ENCODE results near the gene ARHGAP19. TPM values are rescaled to one million over a fixed set of nuclear protein-coding genes. Genes with fewer than 3 reads are reported as not detected.
A peak's percentile ranks its signal among the peaks of the same experiment; 100 is the strongest.

ARHGAP19 gene
- total RNA-seq, 2 experiments from 2014 or later: 56.6 to 58.5 TPM

DNA sequence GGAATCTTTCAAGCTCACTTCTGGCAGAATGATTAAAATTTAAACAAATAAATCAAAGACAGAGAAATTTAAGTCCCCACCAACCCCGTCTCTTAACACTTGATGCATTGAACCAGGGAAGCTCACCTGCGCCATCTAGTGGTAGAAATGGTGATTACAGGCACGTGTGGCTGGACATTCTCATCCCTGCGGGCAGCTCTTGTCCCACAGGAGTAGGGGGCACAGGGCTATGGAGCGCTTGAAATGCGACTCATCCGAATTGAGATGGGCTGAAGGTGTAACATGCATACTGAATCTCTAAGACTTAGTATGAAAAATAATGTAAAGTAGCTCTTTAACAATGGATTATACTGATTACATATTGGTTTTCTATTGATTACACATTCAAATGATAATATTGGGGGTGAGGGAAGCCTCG lies 81.9 kb downstream of the ARHGAP19 start:
- Mint-ChIP-seq H3K4me3 (no peak overlapping the region), H3K27ac (no peak overlapping the region), H3K9me3 (no peaks in the 10 kb centered on the region), H3K4me1 (no peaks in the 10 kb centered on the region), H3K27me3 (no peaks in the 10 kb centered on the region), H3K36me3 (ENCODE audit: low read depth) (no peaks in the 10 kb centered on the region)
- CTCF ChIA-PET: interaction anchor here (0.6 to 4.4 kb wide), 26 partner anchors 8 to 613 kb away, joined by 3 to 38 read pairs (median 4); no protein-coding TSS in a partner anchor
- POLR2A ChIA-PET: no interaction called here
- DNase-seq: peak; percentile 76

DNA sequence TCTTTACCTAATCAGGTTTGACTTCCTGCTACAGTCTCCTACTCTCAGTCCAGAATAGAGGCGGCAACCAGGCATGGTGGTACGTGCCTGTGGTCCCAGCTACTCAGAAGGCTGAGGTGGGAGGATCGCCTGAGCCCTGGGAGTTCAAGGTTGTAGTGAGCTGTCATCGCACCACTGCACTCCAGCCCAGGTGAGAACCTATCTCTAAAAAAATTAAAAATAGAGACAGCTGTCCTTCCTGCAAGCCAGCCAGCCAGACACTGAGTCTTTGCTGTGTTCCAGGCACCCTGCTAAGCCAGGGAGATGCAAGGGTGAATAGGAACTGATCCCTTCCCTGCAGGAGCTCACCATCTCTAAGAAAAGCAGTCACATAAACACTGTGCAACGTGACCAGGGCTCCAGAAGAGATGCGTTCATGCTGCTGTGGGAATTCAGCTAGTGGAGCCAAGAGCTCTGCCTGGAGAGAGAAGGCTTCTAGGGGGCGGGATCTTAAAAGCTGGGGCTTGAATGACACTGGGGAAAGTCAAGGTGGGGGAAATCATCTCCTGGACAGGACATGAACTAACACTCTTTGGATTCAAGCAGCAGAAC lies 84.6 kb downstream of the ARHGAP19 start:
- POLR2A ChIA-PET: no interaction called here
- Mint-ChIP-seq H3K27ac (no peak overlapping the region), H3K4me1 (no peaks in the 10 kb centered on the region), H3K27me3 (no peaks in the 10 kb centered on the region), H3K9me3 (no peaks in the 10 kb centered on the region), H3K4me3 (no peak overlapping the region), H3K36me3 (ENCODE audit: low read depth) (no peaks in the 10 kb centered on the region)
- CTCF ChIA-PET: interaction anchor here (1.3 to 2.2 kb wide), 3 partner anchors 11 to 135 kb away, joined by 5 to 10 read pairs (median 8); no protein-coding TSS in a partner anchor
- no peak for DNase-seq

DNA sequence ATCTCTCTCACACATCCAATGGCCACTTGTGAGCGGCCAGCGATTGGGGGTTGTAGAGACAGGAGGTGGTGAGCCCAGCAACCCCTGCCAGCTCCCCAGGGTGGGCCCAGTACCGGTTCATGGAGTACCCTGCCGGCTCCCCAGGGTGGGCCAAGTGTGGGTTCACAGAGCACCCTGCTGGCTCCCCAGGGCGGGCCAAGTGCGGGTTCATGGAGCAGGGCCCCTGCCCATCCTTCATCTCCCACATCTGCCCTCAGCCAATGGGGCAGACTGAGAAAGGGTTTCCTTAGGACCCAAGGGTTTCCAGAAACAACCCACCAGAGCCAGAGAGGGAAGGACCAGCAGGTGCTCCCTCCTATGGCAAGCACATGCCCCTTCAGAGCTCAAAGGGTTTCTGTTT lies 85.3 kb downstream of the ARHGAP19 start:
- Mint-ChIP-seq H3K4me1 (no peaks in the 10 kb centered on the region), H3K36me3 (ENCODE audit: low read depth) (no peaks in the 10 kb centered on the region), H3K27me3 (no peaks in the 10 kb centered on the region), H3K27ac (no peak overlapping the region), H3K9me3 (no peaks in the 10 kb centered on the region), H3K4me3 (no peak overlapping the region)
- ChIA-PET CTCF (interaction anchor here (1.4 to 2.2 kb wide), 3 partner anchors 10 to 134 kb away, joined by 3 to 10 read pairs (median 6); no protein-coding TSS in a partner anchor), POLR2A (no interaction called here)
- DNase-seq: no peak

DNA sequence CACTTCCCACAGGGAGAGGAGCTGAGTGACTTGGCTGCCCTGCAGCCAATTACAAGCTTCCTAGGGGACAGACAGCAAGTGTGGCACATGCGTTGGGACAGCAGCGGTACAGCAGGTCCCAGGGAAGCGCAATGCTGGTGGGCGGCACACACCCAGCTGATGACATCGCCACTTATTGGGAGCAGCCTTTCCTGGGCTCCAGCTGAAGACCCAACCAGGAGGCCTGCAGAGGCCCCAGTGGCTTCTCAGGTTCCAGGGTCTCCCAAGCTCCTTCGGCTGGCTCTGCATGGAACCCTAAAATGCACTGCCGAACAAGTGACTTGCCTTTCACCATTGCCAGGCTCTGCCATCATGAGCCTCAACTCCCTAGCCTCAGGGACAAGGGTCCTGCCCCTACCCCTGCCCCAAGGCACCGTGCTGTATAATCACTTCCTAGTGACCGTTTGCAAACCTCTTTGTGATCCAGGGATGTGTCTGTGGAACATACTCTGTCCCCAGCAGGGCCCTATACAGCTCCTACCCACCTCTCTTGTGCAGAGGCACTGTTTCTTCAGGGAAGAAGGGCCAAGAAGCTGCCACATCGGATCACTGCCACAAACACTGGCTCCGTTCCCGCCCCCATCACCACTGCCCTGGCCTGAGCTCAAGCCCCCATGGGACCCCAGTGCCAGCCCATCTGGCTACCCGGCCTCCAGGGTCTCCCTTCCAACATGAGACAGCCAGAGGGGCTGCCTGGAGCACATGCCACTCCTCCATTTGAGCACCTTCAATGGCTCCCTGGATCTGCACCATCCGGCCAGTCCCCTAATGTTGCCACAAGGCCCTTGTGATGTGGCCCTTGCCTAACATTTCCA lies 87.4 kb downstream of the ARHGAP19 start:
- Mint-ChIP-seq H3K4me3 (no peak overlapping the region), H3K4me1 (peaks cover 6% of the 10 kb centered on the region), H3K36me3 (ENCODE audit: low read depth) (no peaks in the 10 kb centered on the region), H3K27me3 (no peaks in the 10 kb centered on the region), H3K27ac (no peak overlapping the region), H3K9me3 (no peaks in the 10 kb centered on the region)
- no peak for DNase-seq
- ChIA-PET POLR2A (no interaction called here), CTCF (interaction anchor here (0.9 to 1.6 kb wide), 2 partner anchors 123 to 131 kb away, joined by 5 to 7 read pairs; no protein-coding TSS in a partner anchor)

DNA sequence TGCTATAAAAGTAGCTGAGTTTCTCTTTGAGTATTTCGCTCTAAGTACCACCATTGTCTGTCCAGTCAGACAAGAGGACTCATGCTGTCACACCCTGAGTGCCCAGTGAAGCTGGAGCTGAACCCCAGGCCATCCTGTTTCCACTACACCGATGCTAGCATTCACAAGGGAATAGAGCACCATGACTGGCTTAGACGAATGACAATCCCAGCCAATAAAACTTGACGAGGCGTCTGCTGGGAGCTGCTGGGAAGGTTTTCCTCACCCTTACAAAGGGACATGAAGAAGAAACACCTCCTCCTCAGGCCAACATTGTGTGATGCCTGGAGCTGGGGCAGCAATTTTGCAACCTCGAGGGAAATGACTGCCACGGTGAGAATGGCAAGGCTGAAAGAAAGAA lies 89.2 kb downstream of the ARHGAP19 start:
- no peak overlapping the region for H3K4me3 Mint-ChIP-seq
- H3K27me3 Mint-ChIP-seq: peaks cover 4% of the 10 kb centered on the region
- no peak for DNase-seq
- H3K4me1 Mint-ChIP-seq: peaks cover 8% of the 10 kb centered on the region
- H3K27ac Mint-ChIP-seq: no peak overlapping the region
- H3K9me3 Mint-ChIP-seq: no peaks in the 10 kb centered on the region
- ChIA-PET CTCF (interaction anchor here (1.3 kb wide), 1 partner anchor 11 kb away, joined by 4 read pairs; no protein-coding TSS in a partner anchor), POLR2A (interaction anchor here (0.5 kb wide), 1 partner anchor 1207 kb away, joined by 3 read pairs; no protein-coding TSS in a partner anchor)
- H3K36me3 Mint-ChIP-seq (ENCODE audit: low read depth): no peaks in the 10 kb centered on the region

DNA sequence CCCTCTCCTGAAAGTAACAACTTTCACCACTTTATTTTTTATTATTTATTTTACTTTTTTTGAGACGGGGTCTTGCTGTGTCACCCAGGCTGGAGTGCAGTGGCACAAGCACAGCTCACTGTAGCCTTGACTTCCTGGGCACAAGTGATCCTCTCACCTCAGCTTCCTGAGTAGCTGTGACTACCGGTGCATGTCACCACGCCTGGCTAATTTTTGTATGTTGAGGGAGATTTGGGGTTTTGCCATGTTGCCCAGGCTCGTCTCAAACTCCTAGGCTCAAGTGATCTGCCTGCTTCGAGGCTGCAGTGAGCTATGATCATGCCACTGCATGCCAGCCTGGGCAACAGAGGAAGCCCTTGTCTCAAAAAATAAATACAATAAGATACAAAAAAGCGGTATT lies 91.8 kb downstream of the ARHGAP19 start:
- ChIA-PET CTCF (interaction anchor here (0.8 to 2.2 kb wide), 6 partner anchors 10 to 677 kb away, joined by 3 to 6 read pairs (median 4); no protein-coding TSS in a partner anchor), POLR2A (no interaction called here)
- DNase-seq: no peak
- Mint-ChIP-seq H3K27ac (no peak overlapping the region), H3K9me3 (no peaks in the 10 kb centered on the region), H3K27me3 (peaks cover 23% of the 10 kb centered on the region), H3K4me1 (peaks cover 20% of the 10 kb centered on the region), H3K36me3 (ENCODE audit: low read depth) (no peaks in the 10 kb centered on the region), H3K4me3 (no peak overlapping the region)

DNA sequence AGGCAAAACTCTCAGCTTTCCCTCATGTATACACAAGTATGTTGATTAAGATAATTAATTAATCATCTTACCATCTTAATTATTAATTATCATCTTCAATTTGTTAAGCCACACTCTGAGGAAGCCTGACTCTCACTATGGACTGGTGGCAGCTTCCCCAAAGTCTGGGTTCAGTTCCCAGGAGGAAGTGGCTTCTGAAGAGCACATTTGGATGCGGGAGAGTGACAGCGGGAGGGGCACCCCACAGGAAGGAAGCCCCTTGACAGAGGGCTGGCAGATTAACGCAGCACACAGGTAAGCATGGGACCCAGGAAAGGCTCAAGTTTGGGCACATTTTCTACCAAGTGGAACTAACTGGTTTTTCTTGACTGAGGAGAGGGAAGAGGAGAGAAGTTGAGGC lies 93.3 kb downstream of the ARHGAP19 start:
- Mint-ChIP-seq H3K9me3 (no peaks in the 10 kb centered on the region), H3K4me1 (peaks cover 22% of the 10 kb centered on the region)
- POLR2A ChIA-PET: no interaction called here

DNA sequence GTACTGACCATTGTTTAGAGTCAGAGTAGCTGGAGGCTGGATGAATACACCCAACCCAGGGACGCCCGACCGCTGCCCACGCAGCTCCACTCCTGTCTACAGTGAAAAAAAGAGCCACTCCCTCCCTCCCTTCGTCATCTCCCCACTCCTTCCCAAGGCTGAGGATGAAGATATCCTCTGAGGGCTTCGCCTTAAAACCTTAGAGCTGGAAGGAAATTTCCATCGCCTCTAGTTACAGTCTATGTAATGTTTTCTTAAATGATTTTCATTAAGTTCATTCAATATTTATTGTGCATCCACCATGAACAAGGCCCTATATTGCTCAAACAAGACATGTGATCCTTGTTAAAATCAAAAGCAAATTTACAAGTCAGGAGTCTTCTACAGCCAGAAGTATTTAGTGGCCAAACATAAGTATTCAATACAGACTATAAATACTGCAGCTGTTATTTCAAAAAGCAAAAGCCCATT lies 95.4 kb downstream of the ARHGAP19 start:
- CTCF ChIA-PET: interaction anchor here (0.6 to 2.6 kb wide), 9 partner anchors 9 to 125 kb away, joined by 3 to 10 read pairs (median 4); no protein-coding TSS in a partner anchor
- Mint-ChIP-seq H3K27me3 (peaks cover 41% of the 10 kb centered on the region), H3K4me1 (peaks cover 22% of the 10 kb centered on the region), H3K9me3 (no peaks in the 10 kb centered on the region), H3K36me3 (ENCODE audit: low read depth) (no peaks in the 10 kb centered on the region), H3K27ac (no peak overlapping the region), H3K4me3 (peak overlapping the region; percentile 71)
- no peak for DNase-seq
- POLR2A ChIA-PET: no interaction called here

More for the DNA sequence above, 93.3 kb downstream of the ARHGAP19 start:
- H3K27me3 Mint-ChIP-seq: peaks cover 30% of the 10 kb centered on the region
- no peak overlapping the region for H3K27ac Mint-ChIP-seq
- CTCF ChIA-PET: interaction anchor here (1.0 kb wide), 1 partner anchor 11 kb away, joined by 3 read pairs; no protein-coding TSS in a partner anchor
- no peak for DNase-seq
- H3K36me3 Mint-ChIP-seq (ENCODE audit: low read depth): no peaks in the 10 kb centered on the region
- no peak overlapping the region for H3K4me3 Mint-ChIP-seq

DNA sequence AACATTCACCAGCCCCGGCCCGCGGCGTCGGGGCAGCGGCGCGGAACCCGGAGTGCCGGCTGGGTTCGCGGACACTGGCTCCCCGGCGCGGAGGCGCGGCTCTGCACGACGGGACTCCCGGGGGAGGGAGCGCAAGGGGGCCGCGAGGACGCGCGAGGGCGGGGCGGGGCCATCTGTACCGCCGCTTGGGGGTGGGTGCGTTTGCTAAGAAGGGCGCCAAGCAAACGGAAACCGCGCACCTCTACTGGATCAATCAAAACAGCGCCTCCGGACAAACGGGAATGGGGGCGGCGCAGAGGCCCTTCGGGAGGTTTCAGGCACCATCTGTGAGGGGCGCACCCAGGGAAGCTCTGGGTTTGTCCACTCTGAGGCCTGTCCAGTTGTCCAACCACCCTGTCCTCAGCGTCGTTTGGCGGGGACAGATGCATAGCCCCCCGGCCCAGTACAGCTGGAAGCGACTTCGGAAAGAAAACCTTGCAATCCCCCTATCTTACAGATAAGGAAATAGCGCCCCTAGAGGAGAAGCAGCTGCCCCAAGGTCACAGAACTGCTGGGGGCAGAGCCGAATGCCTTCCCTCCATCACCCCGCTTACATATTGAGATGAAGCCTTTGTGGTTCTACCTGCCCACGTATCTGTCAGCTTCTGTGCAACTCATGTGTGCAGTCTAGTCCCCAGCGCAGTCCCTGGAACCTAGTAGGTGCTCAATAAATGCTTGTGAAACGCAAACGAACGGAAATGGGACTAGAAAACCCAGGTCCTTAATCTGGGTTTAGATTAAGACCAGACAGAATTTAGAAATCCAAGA lies 96.0 kb downstream of the ARHGAP19 start:
- DNase-seq: peak; percentile 71
- POLR2A ChIA-PET: no interaction called here
- H3K4me1 Mint-ChIP-seq: peaks cover 22% of the 10 kb centered on the region
- peaks cover 44% of the 10 kb centered on the region for H3K27me3 Mint-ChIP-seq
- no peaks in the 10 kb centered on the region for H3K9me3 Mint-ChIP-seq
- H3K27ac Mint-ChIP-seq: no peak overlapping the region
- H3K4me3 Mint-ChIP-seq: peak overlapping the region; percentile 71
- CTCF ChIA-PET: interaction anchor here (0.6 to 2.6 kb wide), 9 partner anchors 10 to 124 kb away, joined by 3 to 10 read pairs (median 4); no protein-coding TSS in a partner anchor
- no peaks in the 10 kb centered on the region for H3K36me3 Mint-ChIP-seq (ENCODE audit: low read depth)

DNA sequence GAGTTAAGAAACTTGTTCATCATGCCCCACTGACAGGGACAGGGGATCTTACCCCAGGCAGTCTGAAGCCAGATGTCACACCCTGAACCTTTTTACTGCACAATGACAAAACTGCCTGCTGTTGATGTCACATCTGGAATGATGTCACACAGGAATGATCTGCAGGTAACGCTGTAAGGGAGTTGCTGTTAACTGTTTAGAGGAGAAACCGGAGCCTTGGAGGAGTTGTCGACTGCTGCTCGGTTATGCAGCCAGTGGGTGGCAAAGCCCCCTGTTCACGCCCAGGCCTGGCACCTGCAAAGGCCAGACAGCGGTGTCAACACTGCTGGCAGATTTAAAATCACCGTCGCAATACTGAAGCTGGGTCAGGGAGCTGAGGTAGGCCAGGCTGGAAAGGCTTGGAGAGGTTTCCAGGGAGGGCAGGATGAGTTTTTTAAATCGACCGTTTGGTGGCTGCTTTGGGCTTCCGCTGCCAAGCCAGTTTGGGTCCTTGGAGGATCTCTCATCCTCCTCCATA lies 96.7 kb downstream of the ARHGAP19 start:
- ChIA-PET CTCF (interaction anchor here (0.8 to 2.6 kb wide), 6 partner anchors 11 to 124 kb away, joined by 3 to 10 read pairs (median 7); no protein-coding TSS in a partner anchor), POLR2A (no interaction called here)
- peak overlapping the region; percentile 71 for H3K4me3 Mint-ChIP-seq
- H3K36me3 Mint-ChIP-seq (ENCODE audit: low read depth): no peaks in the 10 kb centered on the region
- peaks cover 47% of the 10 kb centered on the region for H3K27me3 Mint-ChIP-seq
- no peak overlapping the region for H3K27ac Mint-ChIP-seq
- no peak for DNase-seq
- H3K9me3 Mint-ChIP-seq: no peaks in the 10 kb centered on the region
- H3K4me1 Mint-ChIP-seq: peaks cover 18% of the 10 kb centered on the region

DNA sequence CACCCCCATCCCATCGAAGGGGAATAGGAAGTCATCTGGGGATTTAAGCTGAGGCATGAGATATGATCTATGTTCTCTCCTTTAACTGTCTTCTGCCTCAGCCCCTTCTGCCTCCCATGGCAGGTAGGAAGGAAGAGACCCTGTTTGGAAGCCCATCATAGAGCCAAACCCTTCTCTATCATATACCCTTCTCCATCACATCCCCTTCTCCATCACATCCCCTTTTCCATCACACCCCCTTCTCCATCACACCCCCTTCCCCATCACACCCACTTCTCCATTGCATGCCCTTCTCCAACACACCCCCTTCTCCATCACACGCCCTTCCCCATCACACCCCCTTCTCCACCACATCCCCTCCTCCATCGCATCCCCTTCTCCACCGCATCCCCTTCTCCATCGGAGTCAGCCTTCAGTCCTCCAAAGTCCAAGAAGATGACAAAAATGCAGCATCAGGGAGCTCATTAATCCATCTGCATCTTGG lies 99.4 kb downstream of the ARHGAP19 start:
- Mint-ChIP-seq H3K27me3 (peaks cover 51% of the 10 kb centered on the region), H3K9me3 (no peaks in the 10 kb centered on the region), H3K4me3 (no peak overlapping the region), H3K36me3 (ENCODE audit: low read depth) (no peaks in the 10 kb centered on the region), H3K27ac (no peak overlapping the region), H3K4me1 (peaks cover 13% of the 10 kb centered on the region)
- POLR2A ChIA-PET: no interaction called here
- CTCF ChIA-PET: interaction anchor here (1.0 to 2.4 kb wide), 3 partner anchors 18 to 120 kb away, joined by 4 to 8 read pairs (median 5); no protein-coding TSS in a partner anchor
- DNase-seq: no peak

DNA sequence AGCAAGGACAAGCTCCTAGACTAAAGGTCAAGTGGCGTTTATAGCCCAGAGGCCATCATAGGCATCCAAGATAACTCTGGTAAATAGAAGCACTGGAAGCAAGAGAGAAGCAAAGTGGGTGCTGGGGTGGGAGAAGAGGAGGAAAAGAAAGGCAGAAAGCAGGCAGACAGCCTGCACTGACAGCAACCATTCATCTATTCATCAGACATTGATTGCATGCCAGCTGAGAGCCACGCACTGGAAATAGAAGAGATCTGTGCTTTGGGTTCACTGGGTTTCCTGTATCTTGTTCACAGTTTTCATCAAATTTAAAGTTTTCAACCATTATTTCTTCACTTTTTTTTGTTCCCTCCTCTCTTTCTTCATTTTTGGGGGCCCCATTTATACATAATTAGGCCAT lies 102.0 kb downstream of the ARHGAP19 start:
- H3K27me3 Mint-ChIP-seq: peaks cover 48% of the 10 kb centered on the region
- CTCF ChIA-PET: interaction anchor here (0.8 kb wide), 2 partner anchors 25 to 1088 kb away, joined by 3 read pairs; no protein-coding TSS in a partner anchor
- no peak for DNase-seq
- H3K9me3 Mint-ChIP-seq: no peaks in the 10 kb centered on the region
- peaks cover 3% of the 10 kb centered on the region for H3K4me1 Mint-ChIP-seq
- POLR2A ChIA-PET: no interaction called here
- no peaks in the 10 kb centered on the region for H3K36me3 Mint-ChIP-seq (ENCODE audit: low read depth)
- no peak overlapping the region for H3K4me3 Mint-ChIP-seq
- H3K27ac Mint-ChIP-seq: no peak overlapping the region
